Testis (tissue), 3 donors: ENCODE measurements around the gene PXMP4. TPM values are rescaled to one million over a fixed set of nuclear protein-coding genes. Genes with fewer than 3 reads are reported as not detected.

Experiments used
- DNase-seq: peaks from one replicate; pipeline ENCODE4 v3.0.0-alpha.2; 2019
- H3K27ac ChIP-seq, 2 donors: fragments of 200-600 bp; sonication (generic); one replicate each; pipeline ENCODE4 v1.5.1; 2019
- H3K27me3 ChIP-seq: fragments of 200-600 bp; sonication (generic); one replicate; pipeline ENCODE4 v1.5.1; 2019
- H3K36me3 ChIP-seq: fragments of 200-600 bp; sonication (generic); one replicate; pipeline ENCODE4 v1.5.1; 2017; ENCODE audit warnings: low read depth; ENCODE audit errors: missing control alignments
- H3K4me1 ChIP-seq: fragments of 200-600 bp; sonication (generic); one replicate; pipeline ENCODE4 v1.5.1; 2019
- H3K4me3 ChIP-seq, 2 donors: fragments of 200-600 bp; sonication (generic); one replicate each; pipeline ENCODE4 v1.5.1; 2017 to 2019
- H3K9me3 ChIP-seq: fragments of 200-600 bp; sonication (generic); one replicate; pipeline ENCODE4 v1.5.1; 2017
- CTCF ChIP-seq, 3 experiments: fragments of 450-650 bp in 2 of 3; fragments of 200-600 bp in 1 of 3; sonication (generic) in 1 of 3; IDR thresholded peaks; one replicate each; pipeline ENCODE4 v1.5.1; 2016 to 2019; ENCODE audit warnings: antibody characterized with exemption in 3 of 3, mild to moderate bottlenecking in 2 of 3, moderate library complexity in 1 of 3
- POLR2A ChIP-seq: fragments of 450-650 bp; IDR thresholded peaks from one replicate; pipeline ENCODE4 v1.6.1; 2017; ENCODE audit warnings: antibody characterized with exemption, mild to moderate bottlenecking, moderate library complexity
- WGBS, 2 donors: methylation state at CpG; one replicate each; pipeline ENCODE4 v1.1.5; 2018; 5-methylcytosine and 5-hydroxymethylcytosine counted together
- intact Hi-C: fragments of 100-400 bp; cut with DNase I; formaldehyde crosslinking; loops from one replicate; pipeline ENCODE4 v1.15.1; 2023; ENCODE audit warnings: low total_unique reads
- polyA plus RNA-seq: library from polyadenylated mRNA; stranded (reverse); fragments of 350-450 nt; fragmentation: Illumina TruSeq; extraction: RNeasy Lipid Tissue Mini Kit (QIAGEN cat#74804); gene quantifications from one replicate; pipeline ENCODE4 v1.2.3, GENCODE V29; 2014; ENCODE audit warnings: low read depth, low replicate concordance; ENCODE audit not compliant: insufficient read depth
- total RNA-seq, 2 donors: library from RNA; depleted of rRNA; stranded (reverse); fragments of >200 nt; gene quantifications; one replicate each; pipeline ENCODE4 v1.2.3, GENCODE V29; 2016

The PXMP4 gene
- total and polyA plus RNA-seq, 3 donors from 2014 or later: 4.6 to 6.8 (median 5.1) TPM

- no peaks in the 10 kb centered on the region for H3K27me3 ChIP-seq
- no peak for DNase-seq
- H3K4me1 ChIP-seq: peaks cover 43% of the 10 kb centered on the region
- H3K4me3 ChIP-seq: no peak overlapping the region
- 75 to 79% methylated on average over 8 of the region's 8 CpGs for WGBS, 2 donors
- no peak overlapping the region for H3K27ac ChIP-seq
- intact Hi-C loops: no loop called here
- no peaks in the 10 kb centered on the region for H3K36me3 ChIP-seq
- no peak for TF ChIP-seq POLR2A
- no peak for TF ChIP-seq CTCF (IDR thresholded peaks at IDR 0.05)
- no peaks in the 10 kb centered on the region for H3K9me3 ChIP-seq
These were observed 48.4 kb downstream of the PXMP4 start for GRCh38 chr20:33671573-33672288.

- no peak for TF ChIP-seq CTCF (IDR thresholded peaks at IDR 0.05)
- no peak for TF ChIP-seq POLR2A
- no peak for DNase-seq
- Histone ChIP-seq H3K27ac (no peak overlapping the region), H3K27me3 (no peaks in the 10 kb centered on the region), H3K4me3 (no peak overlapping the region), H3K9me3 (no peaks in the 10 kb centered on the region), H3K36me3 (no peaks in the 10 kb centered on the region), H3K4me1 (peaks cover 39% of the 10 kb centered on the region)
- 77 to 89% methylated on average over 4 to 6 of the region's 6 CpGs for whole genome bisulfite sequencing, 2 donors
- intact Hi-C loops: no loop called here
These were observed 49.2 kb downstream of the PXMP4 start for GRCh38 chr20:33670715-33671499.

- Histone ChIP-seq H3K36me3 (no peaks in the 10 kb centered on the region), H3K27ac (no peak overlapping the region), H3K4me3 (no peak overlapping the region), H3K9me3 (no peaks in the 10 kb centered on the region), H3K27me3 (no peaks in the 10 kb centered on the region), H3K4me1 (peaks cover 31% of the 10 kb centered on the region)
- DNase-seq: no peak
- intact Hi-C loops: loop anchor here (5.0 kb wide), 1 partner anchor 62 kb away; the partner anchor contains the start of gene ZNF341
- TF ChIP-seq POLR2A: no peak
- no peak for TF ChIP-seq CTCF (IDR thresholded peaks at IDR 0.05)
- 80 to 83% methylated on average over 12 to 13 of the region's 13 CpGs for WGBS, 2 donors
These were observed 50.1 kb downstream of the PXMP4 start for GRCh38 chr20:33669873-33670640.

GRCh38 chr20:33669224-33669623, 50.9 kb downstream of the PXMP4 start:
- H3K4me1 ChIP-seq: peaks cover 26% of the 10 kb centered on the region
- no peak overlapping the region for H3K27ac ChIP-seq
- no peak for DNase-seq
- no peaks in the 10 kb centered on the region for H3K27me3 ChIP-seq
- 93 to 100% methylated on average over 5 of the region's 5 CpGs for WGBS, 2 donors
- H3K36me3 ChIP-seq: no peaks in the 10 kb centered on the region
- no peaks in the 10 kb centered on the region for H3K9me3 ChIP-seq
- intact Hi-C loops: loop anchor here (5.0 kb wide), 1 partner anchor 63 kb away; the partner anchor contains the start of gene ZNF341
- TF ChIP-seq POLR2A (no peak), CTCF (IDR thresholded peaks at IDR 0.05) (no peak)
- no peak overlapping the region for H3K4me3 ChIP-seq
